K562 (cell line): ENCODE data around the gene ATXN10. TPM values are rescaled to one million over a fixed set of nuclear protein-coding genes. Genes with fewer than 3 reads are reported as not detected.

Source experiments
- ATAC-seq: fragments of 200-7000 bp; cut with Tn5 transposase; 3 replicates; pipeline ENCODE4 v1.9.1; 2020; ENCODE audit warnings: moderate library complexity
- BruUV-seq: library from RNA; stranded (reverse); fragments of 400-500 nt; replicated peaks from 2 replicates; lab custom pipeline; 2021; lab: Mats Ljungman, UMichigan
- CTCF ChIA-PET: fragments of 300-600 bp; formaldehyde crosslinking; extraction: SDS; loops from one replicate; lab custom pipeline; 2021; ENCODE audit warnings: low intra/inter-chr PET ratio; lab: Yijun Ruan, JAX
- POLR2A ChIA-PET: fragments of 300-600, 350-650 bp; sonication (Branson Sonifier 250); formaldehyde crosslinking; extraction: SDS; loops from one replicate; lab custom pipeline; 2021; ENCODE audit warnings: antibody characterized with exemption, inconsistent platforms; lab: Yijun Ruan, JAX
- DNase-seq, 4 experiments: peaks; one replicate each; pipeline versions ENCODE4 v3.0.0 to v3.0.0-alpha.2; 2011 to 2018; ENCODE audit warnings: low spot score in 3 of 4, mixed read lengths in 3 of 4; ENCODE audit errors: extremely low read depth in 1 of 4
- FAIRE-seq: peaks from 2 replicates; lab custom pipeline; 2011; peaks lifted over from hg19 to GRCh38; lab: Jason Lieb, UNC
- H2AFZ ChIP-seq: 2 replicates; pipeline ENCODE4 v1.6.0; 2011; ENCODE audit warnings: low read depth, low read length, control low read depth, inconsistent platforms
- H3K27ac ChIP-seq: fragments of 200-600 bp; 3 replicates; pipeline ENCODE4 v1.8.0; 2011; ENCODE audit warnings: low read depth, mild to moderate bottlenecking, control low read depth, inconsistent platforms, low read length, moderate library complexity, mixed read lengths; ENCODE audit errors: extremely low read depth
- H3K27me3 ChIP-seq, 2 experiments: fragments of 300-600 bp in 1 of 2; 2 replicates in 1 of 2; 3 replicates in 1 of 2; pipeline versions ENCODE4 v1.6.0 to v1.8.0; 2011; ENCODE audit warnings: inconsistent platforms in 2 of 2, low read length in 2 of 2, mild to moderate bottlenecking in 1 of 2, mixed read lengths in 1 of 2, moderate library complexity in 1 of 2; ENCODE audit not compliant: control insufficient read depth in 2 of 2, insufficient read depth in 2 of 2
- H3K36me3 ChIP-seq: fragments of 300-600 bp; 3 replicates; pipeline ENCODE4 v1.8.0; 2011; ENCODE audit warnings: mild to moderate bottlenecking, low read length, inconsistent platforms; ENCODE audit not compliant: control insufficient read depth, insufficient read depth
- H3K4me1 ChIP-seq, 2 experiments: fragments of 200-600 bp in 1 of 2; replicated peaks in 1 of 2; 2 replicates in 1 of 2; 3 replicates in 1 of 2; pipeline versions ENCODE4 v1.5.1 to v1.8.0; 2011; ENCODE audit warnings: inconsistent platforms in 2 of 2, low read length in 2 of 2, mild to moderate bottlenecking in 1 of 2, mixed read lengths in 1 of 2, moderate library complexity in 1 of 2; ENCODE audit not compliant: control insufficient read depth in 2 of 2, insufficient read depth in 2 of 2
- H3K4me2 ChIP-seq: 2 replicates; pipeline ENCODE4 v1.6.1; 2011; ENCODE audit warnings: low read length, control low read depth, inconsistent platforms, mixed read lengths; ENCODE audit not compliant: insufficient read depth
- H3K4me3 ChIP-seq: fragments of 200-600 bp; sonication (generic), shearing (Covaris generic); 2 replicates; pipeline ENCODE4 v1.5.1; 2016; ENCODE audit warnings: control low read depth, inconsistent platforms
- H3K79me2 ChIP-seq: fragments of 200-600 bp; 3 replicates; pipeline ENCODE4 v1.8.0; 2011; ENCODE audit warnings: low read length, inconsistent platforms; ENCODE audit not compliant: control insufficient read depth, insufficient read depth
- H3K9ac ChIP-seq, 2 experiments: 2 replicates each; pipeline versions ENCODE4 v1.6.0 to v1.6.1; 2011; ENCODE audit warnings: low read depth in 2 of 2, low read length in 2 of 2, control low read depth in 1 of 2, inconsistent platforms in 1 of 2, mild to moderate bottlenecking in 1 of 2, mixed read lengths in 1 of 2; ENCODE audit not compliant: insufficient read depth in 1 of 2
- H3K9me1 ChIP-seq: one replicate; pipeline ENCODE4 v1.6.0; 2011; ENCODE audit warnings: inconsistent platforms, mild to moderate bottlenecking, low read length, moderate library complexity; ENCODE audit not compliant: control insufficient read depth, insufficient read depth
- H3K9me3 ChIP-seq: replicated peaks from 2 replicates; pipeline ENCODE4 v1.5.1; 2011; ENCODE audit warnings: low read depth, low read length, inconsistent platforms; ENCODE audit not compliant: control insufficient read depth, insufficient read depth
- H4K20me1 ChIP-seq: replicated peaks from 2 replicates; pipeline ENCODE4 v1.6.1; 2011; ENCODE audit warnings: low read length, inconsistent platforms, mixed read lengths; ENCODE audit not compliant: control insufficient read depth, insufficient read depth
- ESRRA ChIP-seq: fragments of 450-650 bp; IDR thresholded peaks from 2 replicates; pipeline ENCODE4 v1.6.1; 2014; ENCODE audit warnings: low read depth, mild to moderate bottlenecking, moderate library complexity, borderline replicate concordance
- HNRNPLL ChIP-seq: fragments of 200-400 bp; formaldehyde crosslinking; IDR thresholded peaks from 2 replicates; pipeline ENCODE4 v1.6.1; 2017; ENCODE audit warnings: low read length, low read depth, mild to moderate bottlenecking; ENCODE audit not compliant: poor library complexity, severe bottlenecking
- KDM2B ChIP-seq: fragments of 250-450 bp; sonication (Bioruptor Pico); IDR thresholded peaks from 2 replicates; pipeline ENCODE4 v1.8.0; 2021; ENCODE audit warnings: mild to moderate bottlenecking, moderate library complexity
- PHF8 ChIP-seq: fragments of 200-600 bp; sonication (generic); IDR thresholded peaks from 2 replicates; pipeline ENCODE4 v1.6.1; 2012; ENCODE audit warnings: mixed run types, mild to moderate bottlenecking, inconsistent platforms, low read length, moderate library complexity, borderline replicate concordance
- PURB ChIP-seq: sonication (generic); formaldehyde crosslinking; IDR thresholded peaks from 2 replicates; pipeline ENCODE4 v1.9.0; 2021; ENCODE audit warnings: low read depth, mild to moderate bottlenecking, missing genetic modification reagents
- REST ChIP-seq, 2 experiments: fragments of 450-650 bp; formaldehyde crosslinking in 1 of 2; IDR thresholded peaks; 2 replicates each; pipeline versions ENCODE4 v1.4.0 to v1.6.1; 2014 to 2020; ENCODE audit warnings: mild to moderate bottlenecking in 2 of 2, borderline replicate concordance in 1 of 2, low read depth in 1 of 2
- STAT5A ChIP-seq: IDR thresholded peaks from 2 replicates; pipeline ENCODE4 v1.6.1; 2012; ENCODE audit warnings: low read length, inconsistent platforms, borderline replicate concordance
- ZNF830 ChIP-seq: fragments of 250-450 bp; sonication (Bioruptor Pico); IDR thresholded peaks from 2 replicates; pipeline ENCODE4 v1.5.0; 2021; ENCODE audit warnings: mild to moderate bottlenecking
- WGBS: fragments of 100-300 bp; shearing (Covaris generic); methylation state at CpG from one replicate; pipeline ENCODE4 v1.1.6; 2016; ENCODE audit warnings: low coverage, mixed read lengths; ENCODE audit not compliant: insufficient coverage; ENCODE audit errors: missing lambda C conversion rate; 5-methylcytosine and 5-hydroxymethylcytosine counted together
- in situ Hi-C: fragments of 300-500 bp; cut with MboI; formaldehyde crosslinking; loops from 4 replicates; pipeline ENCODE4 v1.15.0; 2018; ENCODE audit warnings: inconsistent platforms, mixed read lengths
- intact Hi-C: fragments of 100-400 bp; cut with micrococcal nuclease; formaldehyde crosslinking; loops from 2 replicates; pipeline ENCODE4 v1.14.2; 2022
- polyA plus RNA-seq, 8 experiments: library from polyadenylated mRNA; depleted of rRNA in 4 of 8; stranded (reverse) in 5 of 8; unstranded in 3 of 8; fragments of >200 nt; fragmentation: Nextera tagmentation in 2 of 8; fragmentation: Illumina TruSeq in 1 of 8; extraction: Ambion mirVana in 2 of 8; extraction: Trizol in 1 of 8; gene quantifications; 2 replicates each; pipeline versions ENCODE4 v1.2.1 to v1.2.3, GENCODE V29; 2011 to 2014; ENCODE audit warnings: inconsistent platforms in 1 of 8, missing spikeins in 1 of 8
- total RNA-seq, 7 experiments: library from RNA; depleted of rRNA in 6 of 7; stranded (reverse); fragments of >200 nt in 6 of 7; fragmentation: Illumina TruSeq in 2 of 7; extraction: Trizol in 2 of 7; gene quantifications; 2 replicates each; pipeline versions ENCODE4 v1.2.1 to v1.2.3, GENCODE V29; 2011 to 2021; ENCODE audit warnings: low replicate concordance in 1 of 7
- TF ChIP-seq, protein P1 (sequence below): sonication (generic); formaldehyde crosslinking; IDR thresholded peaks from 2 replicates; pipeline ENCODE4 v1.8.1; 2023; ENCODE audit warnings: missing genetic modification reagents, mild to moderate bottlenecking, borderline replicate concordance

ATXN10 gene
- total and polyA plus RNA-seq, 9 of the 15 experiments (the other 6 are each of a cell fraction or from before 2014, with no cell fraction given), result 11.5 to 190 (median 33.6) TPM

DNA sequence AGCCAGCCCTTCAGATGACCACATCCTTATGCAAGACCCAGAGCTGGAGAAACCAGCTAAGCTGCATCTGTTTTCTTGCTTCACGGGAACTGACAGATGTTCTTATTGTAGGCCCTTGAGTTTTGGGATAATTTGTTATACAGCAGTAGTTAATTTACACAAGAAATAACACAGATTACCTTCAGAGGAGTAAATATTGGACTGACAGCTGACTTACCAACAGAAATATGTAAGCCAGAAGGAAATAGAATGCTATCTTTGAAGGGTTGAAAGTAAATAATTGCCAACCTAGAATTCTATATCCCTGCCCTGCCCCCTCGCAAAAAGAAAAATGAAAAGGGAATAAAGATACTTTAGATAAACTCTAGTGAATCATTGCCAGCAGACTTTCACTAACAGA is 181.2 kb downstream of the ATXN10 start:
- H3K4me3 ChIP-seq, result no peak overlapping the region
- ChIA-PET CTCF (no interaction called here), POLR2A (no interaction called here)
- H3K36me3 ChIP-seq, result no peaks in the 10 kb centered on the region
- FAIRE-seq, result no peak
- H3K4me2 ChIP-seq, result no peak overlapping the region
- intact Hi-C loops, result no loop called here
- no peaks in the 10 kb centered on the region for H3K9me1 ChIP-seq
- in situ Hi-C loops, result no loop called here
- no peak for DNase-seq
- H3K27me3 ChIP-seq, result no peaks in the 10 kb centered on the region
- no peaks in the 10 kb centered on the region for H3K4me1 ChIP-seq
- no peaks in the 10 kb centered on the region for H4K20me1 ChIP-seq
- 96% methylated on average over 2 of the region's 2 CpGs for WGBS
- no peak overlapping the region for H2AFZ ChIP-seq
- H3K9ac ChIP-seq, result no peak overlapping the region
- no peaks in the 10 kb centered on the region for H3K79me2 ChIP-seq
- no peak overlapping the region for H3K27ac ChIP-seq
- no peak for ATAC-seq
- no TSS peak for BruUV-seq
- H3K9me3 ChIP-seq, result peaks cover 3% of the 10 kb centered on the region
- TF ChIP-seq, protein P1, sequence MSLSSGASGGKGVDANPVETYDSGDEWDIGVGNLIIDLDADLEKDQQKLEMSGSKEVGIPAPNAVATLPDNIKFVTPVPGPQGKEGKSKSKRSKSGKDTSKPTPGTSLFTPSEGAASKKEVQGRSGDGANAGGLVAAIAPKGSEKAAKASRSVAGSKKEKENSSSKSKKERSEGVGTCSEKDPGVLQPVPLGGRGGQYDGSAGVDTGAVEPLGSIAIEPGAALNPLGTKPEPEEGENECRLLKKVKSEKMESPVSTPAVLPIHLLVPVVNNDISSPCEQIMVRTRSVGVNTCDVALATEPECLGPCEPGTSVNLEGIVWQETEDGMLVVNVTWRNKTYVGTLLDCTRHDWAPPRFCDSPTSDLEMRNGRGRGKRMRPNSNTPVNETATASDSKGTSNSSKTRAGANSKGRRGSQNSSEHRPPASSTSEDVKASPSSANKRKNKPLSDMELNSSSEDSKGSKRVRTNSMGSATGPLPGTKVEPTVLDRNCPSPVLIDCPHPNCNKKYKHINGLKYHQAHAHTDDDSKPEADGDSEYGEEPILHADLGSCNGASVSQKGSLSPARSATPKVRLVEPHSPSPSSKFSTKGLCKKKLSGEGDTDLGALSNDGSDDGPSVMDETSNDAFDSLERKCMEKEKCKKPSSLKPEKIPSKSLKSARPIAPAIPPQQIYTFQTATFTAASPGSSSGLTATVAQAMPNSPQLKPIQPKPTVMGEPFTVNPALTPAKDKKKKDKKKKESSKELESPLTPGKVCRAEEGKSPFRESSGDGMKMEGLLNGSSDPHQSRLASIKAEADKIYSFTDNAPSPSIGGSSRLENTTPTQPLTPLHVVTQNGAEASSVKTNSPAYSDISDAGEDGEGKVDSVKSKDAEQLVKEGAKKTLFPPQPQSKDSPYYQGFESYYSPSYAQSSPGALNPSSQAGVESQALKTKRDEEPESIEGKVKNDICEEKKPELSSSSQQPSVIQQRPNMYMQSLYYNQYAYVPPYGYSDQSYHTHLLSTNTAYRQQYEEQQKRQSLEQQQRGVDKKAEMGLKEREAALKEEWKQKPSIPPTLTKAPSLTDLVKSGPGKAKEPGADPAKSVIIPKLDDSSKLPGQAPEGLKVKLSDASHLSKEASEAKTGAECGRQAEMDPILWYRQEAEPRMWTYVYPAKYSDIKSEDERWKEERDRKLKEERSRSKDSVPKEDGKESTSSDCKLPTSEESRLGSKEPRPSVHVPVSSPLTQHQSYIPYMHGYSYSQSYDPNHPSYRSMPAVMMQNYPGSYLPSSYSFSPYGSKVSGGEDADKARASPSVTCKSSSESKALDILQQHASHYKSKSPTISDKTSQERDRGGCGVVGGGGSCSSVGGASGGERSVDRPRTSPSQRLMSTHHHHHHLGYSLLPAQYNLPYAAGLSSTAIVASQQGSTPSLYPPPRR (CRISPR knock-in tag), result no peak
- TF ChIP-seq ESRRA, result no peak
- no peak for TF ChIP-seq KDM2B (CRISPR knock-in tag)
- TF ChIP-seq REST (IDR thresholded peaks at IDR 0.05; ENCODE audit: borderline replicate concordance), result no peak
- no peak for TF ChIP-seq REST (CRISPR knock-in tag; IDR thresholded peaks at IDR 0.05; ENCODE audit: low read depth)
- no peak for TF ChIP-seq PHF8
- TF ChIP-seq HNRNPLL, result no peak
- no peak for TF ChIP-seq PURB (CRISPR knock-in tag)
- TF ChIP-seq STAT5A, result no peak
- no peak for TF ChIP-seq ZNF830 (CRISPR knock-in tag)
